Stimulated activated CD4-positive, alpha-beta T cell treated with anti-CD3 and anti-CD28 coated beads, Interleukin-1b, Interleukin-23, amount 100 ng/mL, for 48 hours (primary cell): ENCODE measurements around the gene CAB39.
A peak's percentile ranks its signal among the peaks of the same experiment; 100 is the strongest.
"Not testable (repeated sequence)": the region's sequence is repeated elsewhere in the genome, so short reads cannot be mapped to it uniquely, and the experiment has no call there.

ENCODE experiments used
- DNase-seq: peaks from one replicate; pipeline ENCODE4 v3.0.0-alpha.2; 2020

Gene CAB39

DNA sequence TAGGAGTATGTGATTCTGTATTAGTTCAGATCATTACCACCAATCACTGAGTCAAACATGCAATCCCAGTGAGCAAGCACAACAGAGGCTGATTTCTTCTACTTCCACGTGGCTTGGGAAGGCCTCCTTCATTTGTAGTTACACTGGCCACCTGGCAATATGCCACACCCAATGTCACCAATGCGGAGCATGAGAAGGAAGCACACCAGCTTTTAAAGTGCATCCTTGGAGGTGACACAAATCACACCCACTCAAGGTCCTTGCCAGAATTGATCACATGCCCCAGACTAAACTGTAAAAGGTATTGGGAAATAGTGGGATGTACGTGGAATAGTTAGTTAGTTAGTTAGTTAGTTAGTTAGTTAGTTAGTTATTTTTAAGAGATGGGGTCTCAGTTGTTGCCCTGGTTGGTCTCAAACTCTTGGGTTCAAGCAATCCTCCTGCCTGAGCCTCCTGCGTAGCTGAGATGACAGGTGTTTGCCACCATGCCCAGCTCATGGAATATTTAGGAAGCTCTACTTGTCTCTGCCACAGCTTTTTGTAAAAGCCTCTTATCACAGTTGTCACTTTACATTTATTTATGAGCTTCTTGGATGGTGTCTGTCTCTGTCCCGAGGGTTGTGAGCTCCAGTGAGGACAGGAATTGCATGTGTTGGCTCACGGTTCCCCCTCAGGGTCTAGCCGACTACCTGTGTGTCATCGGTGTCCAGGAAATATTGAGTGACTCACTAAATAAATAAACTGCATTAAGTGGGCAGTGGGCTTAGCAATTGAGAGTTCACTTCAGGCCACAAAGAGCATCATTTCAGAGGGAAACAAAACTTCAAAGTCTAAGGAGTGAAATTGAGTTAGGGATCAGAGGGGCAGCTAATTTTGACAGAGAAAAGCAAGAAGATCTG lies 28.1 kb upstream of the CAB39 start:
- DNase-seq: no peak

DNA sequence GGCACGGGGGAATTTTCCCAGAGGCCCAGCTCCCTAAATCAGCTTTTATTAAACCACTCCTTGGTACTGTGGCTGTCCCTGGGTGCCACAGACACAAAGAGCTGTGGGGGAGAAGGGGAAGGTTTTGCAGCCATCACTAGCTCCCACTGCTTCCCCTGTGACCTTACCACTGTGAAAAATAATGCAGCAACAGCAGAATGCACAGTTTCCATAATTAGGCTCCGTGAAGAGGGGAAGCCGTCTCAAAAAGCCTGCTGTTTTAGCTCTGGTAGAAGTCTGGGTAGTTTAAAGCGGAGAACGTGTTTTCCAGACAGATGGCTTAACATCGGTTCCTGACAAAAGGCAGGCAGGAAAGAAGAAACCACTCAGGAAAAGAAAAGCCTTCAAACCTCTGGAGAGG lies 27.5 kb upstream of the CAB39 start:
- no peak for DNase-seq

GRCh38 chr2:230687498-230687897 lies 25.1 kb upstream of the CAB39 start:
- DNase-seq: no peak

DNA sequence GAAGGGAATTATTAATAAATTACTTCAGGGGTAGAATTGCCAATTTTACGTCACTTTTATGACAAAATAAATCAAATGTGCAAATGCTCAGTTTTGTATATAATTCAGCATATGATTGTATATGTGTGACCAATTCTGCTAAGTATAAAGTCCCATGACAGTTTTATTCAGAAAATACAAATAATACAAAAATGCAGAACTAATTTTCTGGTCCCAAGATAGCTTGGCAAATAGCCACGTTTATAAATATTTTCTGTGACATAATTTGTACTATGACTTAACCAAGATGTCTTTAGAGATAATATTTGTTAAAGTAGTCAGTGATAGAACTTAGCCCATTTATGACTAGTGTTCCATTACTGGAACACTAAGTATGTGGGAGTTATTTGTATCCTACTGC lies 24.2 kb upstream of the CAB39 start:
- no peak for DNase-seq

DNA sequence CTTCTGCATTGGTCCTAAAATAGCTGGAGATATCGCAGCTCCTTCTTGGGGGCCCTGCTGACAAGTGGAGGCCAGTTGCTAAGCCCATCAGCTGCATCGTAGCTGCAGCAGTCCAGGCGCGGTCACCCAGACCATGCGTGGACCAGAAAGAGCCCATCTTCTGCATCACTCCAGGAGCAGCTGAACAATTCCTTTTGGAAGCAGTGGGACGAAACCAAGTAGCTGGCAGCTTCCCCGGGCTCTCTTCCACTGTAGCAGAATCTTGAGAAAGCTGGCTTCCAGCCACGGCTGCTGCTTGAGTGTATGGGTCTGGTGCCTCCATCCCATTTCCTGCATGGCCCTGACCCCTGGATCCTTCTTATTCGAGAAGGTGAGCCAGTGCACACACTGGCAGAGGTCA lies 22.2 kb upstream of the CAB39 start:
- DNase-seq: no peak

DNA sequence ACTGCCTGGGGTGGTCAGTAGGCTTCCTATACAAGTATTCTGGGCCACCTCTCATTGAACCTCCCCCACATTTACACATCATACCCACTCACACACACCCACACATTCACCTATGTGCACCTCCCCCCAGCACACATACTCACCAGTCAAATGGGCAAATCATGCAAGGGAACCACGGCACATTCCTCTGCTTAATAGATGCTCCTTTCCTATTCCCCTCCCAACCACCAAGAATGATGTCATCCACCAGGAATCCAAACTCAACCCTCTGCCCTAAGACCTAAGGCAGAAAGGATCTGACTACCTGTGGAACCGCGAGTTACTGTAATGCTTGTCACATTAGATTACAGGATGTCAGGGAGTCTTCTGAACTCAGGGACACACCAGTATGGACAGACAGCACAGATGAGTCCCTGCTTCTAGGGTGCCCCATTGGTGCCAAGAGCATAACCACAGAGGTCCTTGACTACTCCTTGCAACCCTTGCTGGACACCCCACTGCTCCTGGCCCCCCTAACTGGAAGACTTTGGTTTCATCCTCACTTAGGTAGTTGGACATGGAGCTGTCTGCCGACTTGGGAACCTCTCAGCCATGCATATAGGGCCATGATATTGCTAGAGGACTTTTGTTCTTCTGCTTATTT lies 21.5 kb upstream of the CAB39 start:
- DNase-seq: no peak

GRCh38 chr2:230692760-230693159 lies 19.9 kb upstream of the CAB39 start:
- no peak for DNase-seq

GRCh38 chr2:230693411-230693810 lies 19.2 kb upstream of the CAB39 start:
- no peak for DNase-seq

DNA sequence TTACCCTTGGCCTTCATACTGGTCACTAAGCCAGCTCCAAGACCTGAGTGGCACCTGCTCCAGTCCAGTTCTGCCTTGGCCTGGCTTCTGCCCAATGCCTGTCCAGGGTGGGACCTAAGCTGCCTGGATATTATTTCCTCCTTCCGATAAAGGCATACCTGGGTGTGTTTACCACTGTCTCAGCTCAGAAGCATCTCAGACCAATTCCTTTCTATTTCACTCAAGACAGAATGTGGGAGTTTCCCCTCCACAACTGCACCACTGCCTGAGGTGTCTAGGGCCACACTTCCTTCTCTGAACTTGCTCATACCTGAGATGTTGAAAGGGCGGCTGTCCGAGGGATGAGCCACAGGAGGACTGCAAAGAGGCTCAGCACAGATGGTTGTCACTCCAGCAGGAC lies 18.4 kb upstream of the CAB39 start:
- no peak for DNase-seq

DNA sequence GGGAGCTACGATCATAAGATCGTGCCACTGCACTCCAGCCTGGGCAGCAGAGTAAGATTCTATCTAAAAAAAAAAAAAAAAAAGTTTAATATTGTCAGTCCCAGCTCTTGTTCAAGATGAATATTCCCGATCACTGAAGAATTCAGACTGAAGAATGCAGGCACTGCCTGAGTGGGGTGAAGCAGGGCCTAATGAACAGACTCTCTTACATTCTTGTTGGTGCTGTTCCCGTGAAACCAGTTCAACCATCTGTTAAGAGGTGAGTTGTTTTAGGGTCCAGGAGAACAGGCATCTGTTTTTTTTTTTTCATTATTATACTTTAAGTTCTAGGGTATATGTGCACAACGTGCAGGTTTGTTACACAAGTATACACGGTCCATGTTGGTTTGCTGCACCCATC lies 17.1 kb upstream of the CAB39 start:
- DNase-seq: no peak

DNA sequence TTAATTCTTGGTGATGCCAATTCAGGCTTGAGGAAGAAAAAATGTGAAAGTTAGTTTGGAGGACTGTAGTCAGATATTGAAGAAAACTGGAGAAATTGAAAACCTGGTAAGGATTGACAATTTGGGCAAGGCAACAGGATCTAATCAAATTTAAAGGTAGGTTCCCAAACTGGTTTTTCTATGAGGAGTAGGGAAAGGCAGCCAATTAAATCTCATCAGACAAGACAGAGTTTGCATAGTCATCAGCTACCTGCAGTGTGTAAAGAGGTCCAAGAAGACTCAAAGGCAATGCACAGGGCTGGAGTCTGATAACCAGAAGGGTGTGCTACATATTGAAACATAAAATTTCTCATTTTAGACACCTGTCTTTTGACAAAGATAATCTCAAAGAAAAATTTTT lies 16.0 kb upstream of the CAB39 start:
- no peak for DNase-seq

DNA sequence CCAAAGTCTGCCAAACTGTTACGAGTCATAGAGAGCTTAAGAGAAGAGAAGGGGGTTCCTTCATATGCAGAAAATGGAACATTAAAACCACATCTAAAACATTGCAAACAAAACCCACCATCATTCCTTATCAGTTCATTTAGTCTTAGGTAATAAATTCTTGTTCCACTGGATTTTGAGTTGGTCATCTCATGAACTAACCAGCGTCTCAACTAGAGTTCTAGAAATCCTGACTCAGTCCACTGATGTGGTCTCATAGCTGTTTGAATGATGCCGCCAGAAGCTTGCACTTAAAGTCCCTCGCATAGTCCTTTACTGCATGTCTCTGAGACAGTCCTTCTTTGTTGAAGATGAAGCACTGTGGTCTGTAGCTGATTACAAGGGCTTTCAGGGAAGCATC lies 15.0 kb upstream of the CAB39 start:
- no peak for DNase-seq

DNA sequence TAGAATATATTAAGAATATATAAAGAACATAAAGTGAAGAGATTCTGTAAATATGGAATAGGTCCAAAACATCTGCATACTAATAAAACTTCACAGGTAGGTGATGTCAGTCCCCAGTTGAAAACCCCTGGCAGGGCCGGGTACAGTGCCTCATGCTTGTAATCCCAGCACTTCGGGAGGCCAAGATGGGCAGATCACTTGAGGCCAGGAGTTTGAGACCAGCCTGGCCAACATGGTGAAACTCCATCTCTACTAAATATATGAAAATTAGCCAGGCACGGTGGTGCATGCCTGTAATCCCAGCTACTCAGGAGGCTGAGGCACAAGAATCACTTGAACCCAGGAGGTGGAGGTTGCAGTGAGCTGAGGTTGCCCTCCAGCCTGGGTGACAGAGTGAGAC lies 13.9 kb upstream of the CAB39 start:
- DNase-seq: not testable (repeated sequence)

DNA sequence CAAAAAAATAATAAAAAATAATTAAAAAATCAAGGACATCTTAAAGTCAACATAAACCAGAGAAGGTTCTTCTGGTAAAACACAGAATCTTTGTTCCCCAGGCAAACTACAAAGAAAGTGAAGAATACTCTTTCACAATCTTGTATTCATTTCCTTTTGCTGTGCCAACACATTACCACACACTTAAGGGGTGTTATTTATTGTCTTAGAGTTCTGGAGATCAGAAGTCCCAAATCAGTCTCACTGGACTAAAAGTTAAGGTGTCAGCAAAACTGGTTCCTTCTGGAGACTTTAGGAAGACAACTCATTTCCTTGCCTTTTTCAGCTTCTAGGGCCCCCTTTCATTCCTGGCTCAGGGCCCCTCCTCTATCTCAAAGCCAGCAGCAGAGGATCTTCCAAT lies 12.2 kb upstream of the CAB39 start:
- DNase-seq: no peak

DNA sequence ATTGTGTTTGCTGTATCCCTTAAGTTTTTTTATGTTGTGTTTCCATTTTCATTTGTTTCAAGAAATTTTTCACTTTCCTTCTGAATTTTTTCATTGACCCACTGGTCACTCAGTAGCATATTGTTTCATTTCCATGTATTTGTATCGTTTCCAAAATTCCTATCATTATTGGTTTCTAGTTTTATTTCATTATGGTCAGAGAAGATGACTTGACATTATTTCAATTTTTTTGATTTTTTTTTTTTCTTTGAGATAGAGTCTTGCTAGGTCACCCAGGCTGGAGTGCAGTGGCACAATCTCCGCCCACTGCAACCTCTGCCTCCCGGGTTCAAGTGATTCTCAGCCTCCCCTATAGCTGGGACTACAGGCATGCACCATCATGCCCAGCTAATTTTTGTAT lies 11.3 kb upstream of the CAB39 start:
- DNase-seq: no peak

DNA sequence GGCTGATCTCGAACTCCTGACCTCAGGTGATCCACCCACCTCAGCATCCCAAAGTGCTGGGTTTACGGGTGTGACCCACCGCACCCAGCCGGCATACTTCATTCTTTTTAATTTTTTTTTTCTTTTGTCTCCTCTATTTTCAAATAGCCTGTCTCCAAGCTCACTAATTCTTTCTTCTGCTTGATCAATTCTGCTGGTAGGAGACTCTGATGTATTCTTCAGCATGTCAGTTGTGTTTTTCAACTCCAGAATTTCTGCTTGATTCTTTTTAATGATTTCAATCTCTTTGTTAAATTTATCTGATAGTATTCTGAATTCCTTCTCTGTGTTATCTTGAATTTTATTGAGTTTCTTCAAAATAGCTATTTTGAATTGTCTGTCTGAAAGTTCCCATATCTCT lies 10.2 kb upstream of the CAB39 start:
- not testable (repeated sequence) for DNase-seq

DNA sequence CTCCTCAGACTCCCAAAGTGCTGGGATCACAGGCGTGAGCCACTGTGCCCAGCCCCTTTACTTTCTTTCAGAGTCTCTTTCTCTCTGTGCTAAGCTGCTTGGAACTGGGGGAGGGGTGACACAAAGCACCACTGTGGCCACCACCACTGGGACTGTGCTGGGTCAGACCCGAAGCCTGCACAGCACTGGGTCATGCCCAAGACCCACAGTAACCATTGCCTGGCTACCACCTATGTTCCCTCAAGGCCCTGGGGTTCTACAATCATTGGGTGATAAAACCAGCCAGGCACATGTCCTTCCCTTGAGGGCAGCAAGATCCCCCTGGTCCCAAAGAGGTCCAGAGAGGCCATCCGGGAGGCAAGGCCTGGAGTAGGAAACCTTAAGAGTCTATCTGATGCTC lies 9.1 kb upstream of the CAB39 start:
- DNase-seq: no peak

DNA sequence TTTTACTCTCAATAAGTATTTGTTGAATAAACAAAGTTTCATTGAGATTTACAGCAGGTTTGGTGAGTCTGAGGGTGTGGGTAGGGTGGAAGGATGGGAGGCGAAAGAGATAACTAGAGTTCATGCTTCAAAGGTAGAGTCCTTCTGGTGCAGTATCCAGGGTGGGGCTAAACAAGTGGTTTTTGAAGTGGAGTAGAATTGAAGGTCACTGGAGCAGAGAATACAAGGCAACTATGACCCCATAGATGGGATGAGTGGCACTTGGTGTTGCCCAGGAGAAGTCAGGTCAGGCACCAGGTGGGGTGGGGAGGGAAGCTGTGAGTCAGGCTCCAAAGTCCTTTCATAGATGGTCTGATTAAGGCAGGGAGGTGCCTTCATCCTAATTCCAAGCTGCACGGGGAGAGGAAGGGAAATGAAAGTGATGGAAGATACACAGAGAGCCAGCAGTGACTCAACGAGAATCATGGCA lies 6.6 kb upstream of the CAB39 start:
- no peak for DNase-seq

GRCh38 chr2:230706966-230707365 lies 5.7 kb upstream of the CAB39 start:
- DNase-seq: no peak

- DNase-seq: no peak
These were observed 4.4 kb upstream of the CAB39 start for GRCh38 chr2:230708204-230708603.

DNA sequence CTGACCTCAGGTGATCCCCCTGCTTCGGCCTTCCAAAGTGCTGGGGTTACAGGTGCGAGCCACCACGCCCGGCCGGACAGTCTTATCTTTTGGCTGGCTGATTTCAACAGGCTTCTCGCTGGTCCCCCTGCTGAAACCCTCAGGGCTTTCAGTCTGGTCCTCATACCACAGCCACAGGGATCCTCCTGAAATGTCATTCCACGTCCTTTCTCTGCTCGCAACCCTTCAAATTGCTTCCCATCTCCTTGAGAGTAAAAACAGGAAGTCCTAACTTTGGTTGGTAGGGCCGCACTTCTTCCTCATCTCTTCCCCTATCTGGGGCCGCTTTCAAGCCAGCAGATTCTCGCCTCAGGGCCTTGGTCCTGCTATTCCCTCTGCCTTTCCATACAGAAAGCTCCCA lies 1.4 kb upstream of the CAB39 start:
- DNase-seq: no peak

DNA sequence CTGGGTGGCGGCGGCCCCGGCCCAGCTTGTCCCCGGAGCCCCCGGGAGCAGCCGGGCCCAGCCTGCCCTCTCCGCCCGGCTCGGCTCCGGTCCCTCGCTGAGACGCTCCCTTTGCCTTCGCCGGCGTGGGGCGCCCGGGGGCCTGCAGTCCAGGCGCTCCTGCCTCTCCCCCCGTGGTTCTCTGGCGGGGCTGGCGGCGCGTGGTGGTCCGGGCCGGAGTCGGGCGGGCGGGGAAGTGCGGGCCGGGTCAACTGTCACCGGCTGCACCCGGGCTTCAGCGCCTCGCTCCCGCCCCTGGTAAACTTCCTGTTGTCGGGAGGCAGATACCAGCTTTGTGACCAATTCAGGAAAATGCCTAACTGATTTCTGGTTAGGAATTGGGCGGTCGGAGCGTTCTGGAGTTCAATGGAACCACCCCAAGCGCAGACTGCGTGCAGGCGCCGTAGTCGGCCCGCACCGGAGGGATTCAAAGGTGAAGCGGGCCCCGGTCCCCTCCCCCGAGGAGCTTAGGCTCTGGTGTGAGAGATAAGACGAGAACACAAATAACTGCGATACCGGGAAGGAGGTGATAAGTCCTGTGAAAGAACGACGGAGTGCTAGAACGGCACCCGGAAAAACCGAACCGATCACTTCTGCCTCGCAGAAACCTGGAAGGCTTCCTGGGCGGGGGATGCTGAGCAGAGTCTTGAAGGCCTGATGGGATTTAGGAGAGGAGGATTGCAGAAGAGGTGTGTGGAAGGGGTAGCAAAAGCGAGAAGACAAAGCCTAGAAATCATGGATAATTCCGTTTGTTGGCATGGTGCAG lies 891 bp downstream of the CAB39 start:
- DNase-seq: peak; percentile 50

DNA sequence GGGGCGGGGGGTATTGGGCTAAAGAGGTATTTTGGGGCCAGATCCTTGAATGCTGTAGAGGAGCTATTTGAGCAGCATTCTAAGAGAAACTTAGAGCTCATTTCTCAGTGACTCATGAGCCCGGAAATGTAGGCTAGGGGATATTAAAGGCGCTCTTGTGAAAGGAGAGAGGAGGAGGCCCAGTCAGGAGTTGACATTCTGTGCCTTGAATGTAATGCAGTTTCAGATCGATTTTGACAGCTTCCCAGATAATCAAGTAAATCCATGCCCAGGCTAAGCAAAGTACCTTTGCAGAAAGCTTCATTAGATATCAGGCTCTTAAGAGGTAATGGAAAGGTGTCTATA lies 1.5 kb downstream of the CAB39 start:
- DNase-seq: peak; percentile 33

DNA sequence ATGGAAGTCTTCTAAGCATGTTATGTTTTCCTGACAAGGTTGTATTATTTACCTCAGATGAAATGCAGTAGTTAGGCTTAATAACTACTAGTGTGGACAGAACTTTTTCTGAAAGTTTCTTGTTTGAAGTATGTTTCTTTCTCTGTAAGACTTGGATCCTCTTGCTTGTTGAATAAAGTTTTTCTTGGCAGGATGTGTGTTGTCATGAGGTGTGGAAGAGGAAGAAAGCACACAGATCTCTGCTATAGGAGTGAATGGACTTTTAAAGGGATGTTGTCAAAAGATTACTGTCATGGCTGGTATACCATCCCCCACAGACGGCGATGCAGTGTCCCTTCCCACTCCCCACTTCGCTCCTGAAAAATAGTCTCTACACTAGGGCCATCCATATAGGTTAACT lies 2.6 kb downstream of the CAB39 start:
- DNase-seq: no peak
